Adrenal gland (tissue), 12 donors: ENCODE data around the gene STPG4. TPM values are rescaled to one million over a fixed set of nuclear protein-coding genes. Genes with fewer than 3 reads are reported as not detected.

ENCODE experiments used
- DNase-seq, 7 donors: peaks; one replicate each; pipeline ENCODE4 v3.0.0-alpha.2; 2019 to 2020
- H3K27ac ChIP-seq, 5 donors: fragments of 200-600 bp; sonication (generic) in 4 of 5; 1 replicate in 3 of 5; 2 replicates in 2 of 5; pipeline versions ENCODE4 v1.5.1 to v1.8.0; 2016 to 2020; ENCODE audit warnings: mild to moderate bottlenecking in 1 of 5
- H3K27me3 ChIP-seq: fragments of 200-600 bp; 2 replicates; pipeline ENCODE4 v1.8.0; 2021
- H3K36me3 ChIP-seq, 2 donors: fragments of 200-600 bp; replicated peaks in 1 of 2; 1 replicate in 1 of 2; 2 replicates in 1 of 2; pipeline versions ENCODE4 v1.5.1 to v1.8.0; 2018 to 2022
- H3K4me1 ChIP-seq, 2 donors: fragments of 200-600 bp; replicated peaks in 1 of 2; 1 replicate in 1 of 2; 2 replicates in 1 of 2; pipeline versions ENCODE4 v1.5.1 to v1.8.0; 2018 to 2021
- H3K4me3 ChIP-seq, 4 donors: fragments of 200-600 bp; sonication (generic) in 3 of 4; one replicate each; pipeline ENCODE4 v1.5.1; 2016 to 2018
- H3K9me3 ChIP-seq, 3 donors: fragments of 200-600 bp; sonication (generic) in 1 of 3; replicated peaks in 1 of 3; 1 replicate in 2 of 3; 2 replicates in 1 of 3; pipeline versions ENCODE4 v1.5.1 to v1.8.0; 2016 to 2021
- POLR2A ChIP-seq, 2 donors: fragments of 450-650 bp; IDR thresholded peaks; one replicate each; pipeline ENCODE4 v1.6.1; 2017; ENCODE audit warnings: antibody characterized with exemption in 2 of 2, mild to moderate bottlenecking in 2 of 2, moderate library complexity in 1 of 2
- WGBS, 4 donors: extraction: QIAGEN DNeasy Blood & Tissue Kit in 2 of 4; methylation state at CpG; one replicate each; pipeline versions ENCODE4 v1.1.5 to v1.1.7; 2013 to 2017; 5-methylcytosine and 5-hydroxymethylcytosine counted together
- intact Hi-C, 2 donors: fragments of 100-400 bp; cut with DNase I; formaldehyde crosslinking; loops; one replicate each; pipeline versions ENCODE4 v1.14.1 to v1.15.0; 2022 to 2023
- polyA plus RNA-seq, 3 donors: library from polyadenylated mRNA; stranded (reverse); fragments of 200-250 nt in 2 of 3; fragments of 350-450 nt in 1 of 3; fragmentation: Illumina TruSeq in 1 of 3; extraction: RNeasy Lipid Tissue Mini Kit (QIAGEN cat#74804) in 1 of 3; gene quantifications; one replicate each; pipeline ENCODE4 v1.2.3, GENCODE V29; 2013 to 2014
- total RNA-seq, 9 donors: library from RNA; depleted of rRNA in 4 of 9; stranded (reverse); fragments of >200 nt in 4 of 9; fragments of 120-200 nt in 1 of 9; fragmentation: NEBNext Ultra II Directional in 1 of 9; extraction: Animal tissue kit (Norgen Biotek cat#: 25700) in 1 of 9; gene quantifications; one replicate each; pipeline versions ENCODE4 v1.1.0 to v1.2.4, GENCODE V29; 2013 to 2023
- TF ChIP-seq, protein P1 (sequence below), 6 experiments: fragments of 450-650 bp in 4 of 6; fragments of 200-600 bp in 2 of 6; sonication (generic) in 1 of 6; IDR thresholded peaks; 1 replicate in 5 of 6; 2 replicates in 1 of 6; pipeline versions ENCODE4 v1.5.1 to v1.8.0; 2016 to 2021; ENCODE audit warnings: antibody characterized with exemption in 6 of 6, mild to moderate bottlenecking in 2 of 6, moderate library complexity in 1 of 6
- donor health status: healthy with polysubstance abuse.
- donor health status: Bipolar disorder and iron deficiency.
- donor health status: DM: yes; HTN: yes; CAD: no.
- donor health status: DM: no; HTN: no; CAD: no.
- donor health status: DM: no; HTN: no; CAD: no.
- donor health status: DM: yes; HTN: yes; CAD: no.

STPG4 gene
- total and polyA plus RNA-seq, 12 donors, result 0.24 to 0.28 TPM; not detected in 10

- peaks cover 0 to 21% of the 10 kb centered on the region in 2 donors for H3K36me3 ChIP-seq
- DNase-seq, result no peak
- peaks cover 31 to 53% of the 10 kb centered on the region in 2 donors for H3K4me1 ChIP-seq
- TF ChIP-seq POLR2A (IDR thresholded peaks at IDR 0.05), result no peak
- TF ChIP-seq, protein P1, sequence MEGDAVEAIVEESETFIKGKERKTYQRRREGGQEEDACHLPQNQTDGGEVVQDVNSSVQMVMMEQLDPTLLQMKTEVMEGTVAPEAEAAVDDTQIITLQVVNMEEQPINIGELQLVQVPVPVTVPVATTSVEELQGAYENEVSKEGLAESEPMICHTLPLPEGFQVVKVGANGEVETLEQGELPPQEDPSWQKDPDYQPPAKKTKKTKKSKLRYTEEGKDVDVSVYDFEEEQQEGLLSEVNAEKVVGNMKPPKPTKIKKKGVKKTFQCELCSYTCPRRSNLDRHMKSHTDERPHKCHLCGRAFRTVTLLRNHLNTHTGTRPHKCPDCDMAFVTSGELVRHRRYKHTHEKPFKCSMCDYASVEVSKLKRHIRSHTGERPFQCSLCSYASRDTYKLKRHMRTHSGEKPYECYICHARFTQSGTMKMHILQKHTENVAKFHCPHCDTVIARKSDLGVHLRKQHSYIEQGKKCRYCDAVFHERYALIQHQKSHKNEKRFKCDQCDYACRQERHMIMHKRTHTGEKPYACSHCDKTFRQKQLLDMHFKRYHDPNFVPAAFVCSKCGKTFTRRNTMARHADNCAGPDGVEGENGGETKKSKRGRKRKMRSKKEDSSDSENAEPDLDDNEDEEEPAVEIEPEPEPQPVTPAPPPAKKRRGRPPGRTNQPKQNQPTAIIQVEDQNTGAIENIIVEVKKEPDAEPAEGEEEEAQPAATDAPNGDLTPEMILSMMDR (IDR thresholded peaks at IDR 0.05), result no peak
- 45 to 52% (median 48%) methylated on average over 4 of the region's 4 CpGs for WGBS, 4 donors
- H3K9me3 ChIP-seq, result no peaks in the 10 kb centered on the region
- no peak overlapping the region for H3K4me3 ChIP-seq
- H3K27me3 ChIP-seq, result no peaks in the 10 kb centered on the region
- intact Hi-C loops, result no loop called here
- peak overlapping the region in 4 of 5 donors; percentile 81 to 98 (median 93) for H3K27ac ChIP-seq
These were observed 111.2 kb downstream of the STPG4 start for GRCh38 chr2:47043891-47044239.

- Histone ChIP-seq H3K36me3 (peaks cover 0 to 21% of the 10 kb centered on the region in 2 donors), H3K9me3 (no peaks in the 10 kb centered on the region), H3K4me3 (no peak overlapping the region), H3K4me1 (peaks cover 37 to 56% of the 10 kb centered on the region in 2 donors), H3K27ac (peak overlapping the region; percentile 78 to 98 (median 92)), H3K27me3 (no peaks in the 10 kb centered on the region)
- peak; percentile 79 to 94 (median 92) for DNase-seq
- peak in 1 of 2 donors; percentile 68 for TF ChIP-seq POLR2A (IDR thresholded peaks at IDR 0.05)
- TF ChIP-seq, protein P1 (IDR thresholded peaks at IDR 0.05), result no peak
- 19 to 34% (median 29%) methylated on average over 8 of the region's 8 CpGs for WGBS, 4 donors
- intact Hi-C loops, result no loop called here
These were observed 111.8 kb downstream of the STPG4 start for GRCh38 chr2:47043142-47043890.

- H3K27me3 ChIP-seq, result no peaks in the 10 kb centered on the region
- peak overlapping the region; percentile 78 to 98 (median 92) for H3K27ac ChIP-seq
- peaks cover 0 to 14% of the 10 kb centered on the region in 2 donors for H3K36me3 ChIP-seq
- H3K9me3 ChIP-seq, result no peaks in the 10 kb centered on the region
- no peak for TF ChIP-seq POLR2A (IDR thresholded peaks at IDR 0.05)
- TF ChIP-seq, protein P1 (IDR thresholded peaks at IDR 0.05), result no peak
- H3K4me3 ChIP-seq, result no peak overlapping the region
- DNase-seq, result peak in 1 of 7 donors; percentile 20
- H3K4me1 ChIP-seq, result peaks cover 39 to 67% of the 10 kb centered on the region in 2 donors
- intact Hi-C loops, result no loop called here
- 67 to 74% (median 72%) methylated on average over 11 of the region's 11 CpGs for WGBS, 4 donors
These were observed 113.0 kb downstream of the STPG4 start for GRCh38 chr2:47041891-47042684.

GRCh38 chr2:47041063-47041462 is 114.0 kb downstream of the STPG4 start:
- 65 to 79% (median 76%) methylated on average over 6 to 8 of the region's 8 CpGs for WGBS, 4 donors
- Histone ChIP-seq H3K9me3 (no peaks in the 10 kb centered on the region), H3K27me3 (no peaks in the 10 kb centered on the region), H3K4me3 (no peak overlapping the region), H3K27ac (peak overlapping the region in 4 of 5 donors; percentile 0 to 94 (median 85)), H3K4me1 (peaks cover 46 to 76% of the 10 kb centered on the region in 2 donors), H3K36me3 (peaks cover 0 to 4% of the 10 kb centered on the region in 2 donors)
- intact Hi-C loops, result no loop called here
- peak in 2 of 7 donors; percentile 17 to 75 for DNase-seq
- no peak for TF ChIP-seq POLR2A (IDR thresholded peaks at IDR 0.05)
- TF ChIP-seq, protein P1 (IDR thresholded peaks at IDR 0.05), result no peak
